Psoas muscle (tissue), 8 donors: ENCODE measurements around the gene PER2. TPM values are rescaled to one million over a fixed set of nuclear protein-coding genes. Genes with fewer than 3 reads are reported as not detected.
A peak's percentile ranks its signal among the peaks of the same experiment; 100 is the strongest.

Experiments used
- ATAC-seq, 4 donors: fragments of 200-7000 bp; cut with Tn5 transposase; one replicate each; pipeline ENCODE4 v1.9.1; 2020; ENCODE audit warnings: moderate library complexity in 3 of 4, mild to moderate bottlenecking in 2 of 4
- DNase-seq, 2 donors: peaks; one replicate each; pipeline ENCODE4 v3.0.0-alpha.2; 2020
- H3K27ac ChIP-seq: fragments of 200-600 bp; one replicate; pipeline ENCODE4 v1.8.0; 2022
- H3K27me3 ChIP-seq, 3 donors: fragments of 200-600 bp in 1 of 3; one replicate each; pipeline versions ENCODE4 v1.6.1 to v1.8.0; 2013 to 2022; ENCODE audit warnings: low read length in 2 of 3, mild to moderate bottlenecking in 2 of 3, moderate library complexity in 1 of 3; ENCODE audit not compliant: insufficient read depth in 3 of 3
- H3K36me3 ChIP-seq, 2 donors: fragments of 200-600 bp in 1 of 2; one replicate each; pipeline versions ENCODE4 v1.6.1 to v1.8.0; 2013 to 2022; ENCODE audit warnings: low read depth in 1 of 2, mild to moderate bottlenecking in 1 of 2, moderate library complexity in 1 of 2; ENCODE audit not compliant: insufficient read depth in 1 of 2
- H3K4me1 ChIP-seq: fragments of 200-600 bp; one replicate; pipeline ENCODE4 v1.8.0; 2022
- H3K4me3 ChIP-seq: fragments of 200-600 bp; one replicate; pipeline ENCODE4 v1.8.0; 2022; ENCODE audit warnings: mild to moderate bottlenecking
- H3K9me3 ChIP-seq: fragments of 200-600 bp; one replicate; pipeline ENCODE4 v1.8.0; 2022
- CTCF ChIP-seq: fragments of 200-600 bp; IDR thresholded peaks from one replicate; pipeline ENCODE4 v1.8.0; 2022; ENCODE audit warnings: antibody characterized with exemption
- WGBS, 3 donors: extraction: QIAGEN DNeasy Blood & Tissue Kit; methylation state at CpG; one replicate each; pipeline versions ENCODE4 v1.1.6 to v1.1.7; 2013; 5-methylcytosine and 5-hydroxymethylcytosine counted together
- intact Hi-C, 2 donors: fragments of 100-400 bp; cut with DNase I; formaldehyde crosslinking; loops; one replicate each; pipeline versions ENCODE4 v1.11.0 to v1.14.2; 2022
- polyA plus RNA-seq, 3 donors: library from polyadenylated mRNA; stranded (reverse); fragments of 200-250 nt; gene quantifications; one replicate each; pipeline ENCODE4 v1.2.3, GENCODE V29; 2013
- total RNA-seq, 4 donors: library from RNA; stranded (reverse); fragmentation: NEBNext Ultra II Directional in 2 of 4; extraction: Animal tissue kit (Norgen Biotek cat#: 25700) in 2 of 4; gene quantifications; one replicate each; pipeline versions ENCODE4 v1.2.1 to v1.2.4, GENCODE V29; 2021 to 2023
- donor health status: healthy with polysubstance abuse.
- donor health status: DM: no; HTN: no; CAD: no; lungs with moderate emphysema.
- donor health status: Bipolar disorder and iron deficiency.
- donor health status: healthy.
- donor health status: DM: yes; HTN: yes; CAD: no.
- donor health status: DM: no; HTN: no; CAD: no.
- donor health status: DM: no; HTN: no; CAD: no.
- donor health status: DM: yes; HTN: yes; CAD: no.

PER2 gene
- total and polyA plus RNA-seq, 7 donors, result 1.9 to 20.7 (median 7.8) TPM

DNA sequence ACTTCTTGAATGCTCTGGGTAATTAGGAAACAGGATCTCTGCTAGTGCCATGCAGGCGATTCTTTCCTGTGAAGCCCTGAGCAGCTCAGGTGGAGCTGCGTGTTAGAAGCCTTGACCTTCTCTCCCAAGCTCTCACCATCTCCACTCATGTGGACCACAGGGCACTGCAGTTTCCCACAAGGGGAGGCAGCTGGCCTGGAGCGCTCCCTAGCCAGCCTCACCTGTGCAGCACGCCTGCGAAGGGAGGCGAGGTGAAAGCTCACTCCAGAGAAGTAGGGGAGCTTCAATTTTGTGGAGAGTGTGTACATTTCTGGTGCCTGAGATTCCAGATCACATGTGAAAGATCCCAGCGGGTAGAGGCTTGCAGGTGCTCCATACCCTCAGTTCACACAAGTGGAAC, 37.5 kb downstream of the PER2 start:
- Histone ChIP-seq H3K36me3 (peaks cover 6 to 71% of the 10 kb centered on the region in 2 donors), H3K27me3 (no peaks in the 10 kb centered on the region), H3K27ac (no peak overlapping the region), H3K4me3 (no peak overlapping the region), H3K9me3 (no peaks in the 10 kb centered on the region), H3K4me1 (peaks cover 18% of the 10 kb centered on the region)
- no peak for DNase-seq
- intact Hi-C loops, result no loop called here
- WGBS, 3 donors, result 95 to 97% (median 96%) methylated on average over 7 of the region's 7 CpGs
- no peak for TF ChIP-seq CTCF
- no peak for ATAC-seq

DNA sequence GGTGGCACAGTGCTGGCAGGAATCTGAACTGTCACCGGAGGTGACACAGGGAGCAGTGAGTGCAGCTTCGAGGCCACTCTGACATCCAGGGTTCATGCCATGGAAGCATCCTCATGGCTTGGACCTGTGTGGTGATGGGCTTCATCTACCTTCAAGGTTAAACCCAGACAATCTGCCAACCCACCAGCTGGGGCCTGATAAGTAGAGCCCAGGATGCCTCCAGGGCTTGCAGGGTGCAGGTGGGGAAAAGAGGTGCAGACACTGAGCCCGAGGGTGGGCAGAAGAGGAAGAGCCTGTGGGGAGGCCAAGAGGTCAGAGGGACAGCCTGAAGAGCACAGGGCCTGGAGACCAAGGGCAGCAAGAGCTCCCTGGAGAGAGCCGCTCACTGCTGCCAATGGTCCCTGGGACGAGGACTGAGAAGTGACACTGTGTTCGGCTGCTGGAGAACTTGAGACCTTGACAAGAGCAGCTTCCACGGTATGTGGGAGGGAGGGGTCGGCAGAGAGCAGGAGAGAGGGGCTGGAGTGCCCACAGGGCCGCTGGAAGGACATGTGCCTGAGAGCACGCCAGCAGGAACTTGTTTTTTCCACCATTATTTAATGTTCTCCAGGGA, 40.5 kb downstream of the PER2 start:
- Histone ChIP-seq H3K4me3 (no peak overlapping the region), H3K27me3 (no peaks in the 10 kb centered on the region), H3K36me3 (peaks cover 3 to 52% of the 10 kb centered on the region in 2 donors), H3K4me1 (peaks cover 24% of the 10 kb centered on the region), H3K27ac (peak overlapping the region; percentile 90), H3K9me3 (no peaks in the 10 kb centered on the region)
- intact Hi-C loops, result no loop called here
- ATAC-seq, result peak; percentile 11 to 29 (median 24)
- DNase-seq, result peak; percentile 10 to 51
- TF ChIP-seq CTCF, result no peak
- WGBS, 3 donors, result 28 to 37% (median 35%) methylated on average over 10 of the region's 10 CpGs

DNA sequence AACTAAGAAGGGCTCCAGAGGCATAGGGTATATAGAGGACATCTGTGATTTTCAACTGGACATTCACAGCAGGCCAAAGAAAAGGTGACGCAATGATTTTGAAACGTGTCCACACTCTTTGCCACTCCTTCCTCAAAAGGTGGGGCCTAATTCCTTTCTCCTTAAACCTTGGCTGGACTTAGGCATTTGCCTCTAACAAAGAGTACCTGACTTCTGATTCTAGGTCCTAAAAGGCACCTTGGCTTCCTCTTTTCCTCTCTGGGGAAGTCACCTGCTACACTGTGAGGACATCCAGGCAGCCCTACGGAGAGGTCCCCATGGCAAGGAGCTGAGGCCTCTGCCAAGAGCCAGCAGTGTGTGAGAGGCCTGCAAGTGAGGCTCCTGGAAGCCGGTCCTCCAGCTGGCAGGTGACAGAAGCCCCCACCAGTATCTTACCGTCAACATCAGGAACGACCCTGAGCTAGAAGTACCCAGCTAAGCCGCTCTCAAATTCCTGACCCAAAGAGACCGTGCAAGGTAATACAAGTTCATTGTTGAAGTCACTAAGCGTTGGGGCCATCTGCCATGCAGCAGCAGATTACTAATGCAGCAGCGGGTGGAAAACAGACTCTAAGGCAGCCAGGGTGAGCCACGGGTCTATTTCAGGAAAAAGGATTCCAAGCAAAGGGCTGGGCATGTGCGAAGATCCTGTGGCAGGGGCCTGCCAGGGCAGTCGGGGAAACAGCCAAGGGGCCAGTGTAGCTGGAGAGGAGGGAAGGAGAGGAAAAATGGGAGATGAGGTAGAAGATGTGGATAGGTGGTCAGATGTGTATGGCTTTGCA, 41.2 kb downstream of the PER2 start:
- intact Hi-C loops, result no loop called here
- Histone ChIP-seq H3K36me3 (peaks cover 3 to 44% of the 10 kb centered on the region in 2 donors), H3K27me3 (no peaks in the 10 kb centered on the region), H3K9me3 (no peaks in the 10 kb centered on the region), H3K4me1 (peaks cover 31% of the 10 kb centered on the region), H3K4me3 (no peak overlapping the region), H3K27ac (peak overlapping the region; percentile 90)
- peak; percentile 54 to 82 for DNase-seq
- 28 to 47% (median 32%) methylated on average over 13 of the region's 13 CpGs for WGBS, 3 donors
- no peak for TF ChIP-seq CTCF
- peak; percentile 82 to 87 (median 85) for ATAC-seq

GRCh38 chr2:238244151-238244550, 44.3 kb downstream of the PER2 start:
- WGBS, 3 donors, result 89 to 96% (median 93%) methylated on average over 5 of the region's 5 CpGs
- Histone ChIP-seq H3K4me3 (no peak overlapping the region), H3K27me3 (no peaks in the 10 kb centered on the region), H3K27ac (no peak overlapping the region), H3K4me1 (peaks cover 50% of the 10 kb centered on the region), H3K9me3 (no peaks in the 10 kb centered on the region), H3K36me3 (peaks cover 0 to 20% of the 10 kb centered on the region in 2 donors)
- DNase-seq (no peak), ATAC-seq (no peak)
- TF ChIP-seq CTCF, result no peak
- intact Hi-C loops, result no loop called here
